BE2C (cell line): ENCODE measurements around the gene MLH1.

ENCODE experiments used
- DNase-seq: peaks from one replicate; pipeline ENCODE4 v3.0.0-alpha.2; 2020
- H3K27me3 ChIP-seq: fragments of 250-450 bp; sonication (Bioruptor Pico); 2 replicates; pipeline ENCODE4 v1.5.1; 2020; ENCODE audit warnings: mild to moderate bottlenecking
- H3K36me3 ChIP-seq: fragments of 250-450 bp; sonication (Bioruptor Pico); 2 replicates; pipeline ENCODE4 v1.5.1; 2020; ENCODE audit warnings: mild to moderate bottlenecking
- H3K4me1 ChIP-seq: fragments of 250-450 bp; sonication (Bioruptor Pico); 2 replicates; pipeline ENCODE4 v1.5.1; 2020
- H3K4me3 ChIP-seq: 2 replicates; pipeline ENCODE4 v1.5.1; 2011; ENCODE audit warnings: low read depth, low read length
- H3K9me3 ChIP-seq: fragments of 250-450 bp; sonication (Bioruptor Pico); 2 replicates; pipeline ENCODE4 v1.5.1; 2020
- CTCF ChIP-seq: IDR thresholded peaks from 2 replicates; pipeline ENCODE4 v1.5.1; 2012; ENCODE audit warnings: mild to moderate bottlenecking, low read depth, low read length

Gene MLH1

GRCh38 chr3:37096975-37097374 is 103.7 kb downstream of the MLH1 start:
- Histone ChIP-seq H3K27me3 (no peaks in the 10 kb centered on the region), H3K4me1 (no peaks in the 10 kb centered on the region), H3K4me3 (no peak overlapping the region), H3K9me3 (no peaks in the 10 kb centered on the region), H3K36me3 (no peaks in the 10 kb centered on the region)
- no peak for TF ChIP-seq CTCF
- DNase-seq = no peak

- DNase-seq = no peak
- H3K4me1 ChIP-seq = no peaks in the 10 kb centered on the region
- H3K9me3 ChIP-seq = no peaks in the 10 kb centered on the region
- H3K4me3 ChIP-seq = no peak overlapping the region
- no peaks in the 10 kb centered on the region for H3K27me3 ChIP-seq
- H3K36me3 ChIP-seq = no peaks in the 10 kb centered on the region
- TF ChIP-seq CTCF = no peak
Observed at GRCh38 chr3:37097776-37098175, 104.5 kb downstream of the MLH1 start.

GRCh38 chr3:37098884-37099283 is 105.6 kb downstream of the MLH1 start:
- no peak for DNase-seq
- Histone ChIP-seq H3K27me3 (no peaks in the 10 kb centered on the region), H3K4me3 (no peak overlapping the region), H3K4me1 (no peaks in the 10 kb centered on the region), H3K36me3 (no peaks in the 10 kb centered on the region), H3K9me3 (no peaks in the 10 kb centered on the region)
- TF ChIP-seq CTCF = no peak

GRCh38 chr3:37099469-37099868 is 106.2 kb downstream of the MLH1 start:
- no peak for TF ChIP-seq CTCF
- H3K4me3 ChIP-seq = no peak overlapping the region
- no peaks in the 10 kb centered on the region for H3K27me3 ChIP-seq
- no peaks in the 10 kb centered on the region for H3K36me3 ChIP-seq
- H3K9me3 ChIP-seq = no peaks in the 10 kb centered on the region
- H3K4me1 ChIP-seq = no peaks in the 10 kb centered on the region
- DNase-seq = no peak

GRCh38 chr3:37100411-37100810 is 107.1 kb downstream of the MLH1 start:
- no peaks in the 10 kb centered on the region for H3K36me3 ChIP-seq
- H3K4me1 ChIP-seq = no peaks in the 10 kb centered on the region
- H3K27me3 ChIP-seq = no peaks in the 10 kb centered on the region
- no peak for DNase-seq
- TF ChIP-seq CTCF = no peak
- H3K9me3 ChIP-seq = no peaks in the 10 kb centered on the region
- no peak overlapping the region for H3K4me3 ChIP-seq
